H9 (cell line): ENCODE measurements around the gene AP1B1. TPM values are rescaled to one million over a fixed set of nuclear protein-coding genes. Genes with fewer than 3 reads are reported as not detected.

Source experiments
- DNase-seq: peaks from one replicate; pipeline ENCODE4 v3.0.0-alpha.2; 2017
- H2AFZ ChIP-seq: one replicate; pipeline ENCODE4 v1.6.1; 2013; ENCODE audit warnings: mild to moderate bottlenecking, low read length, control low read depth, moderate library complexity
- H2AK5ac ChIP-seq: 2 replicates; pipeline ENCODE4 v1.6.1; 2013; ENCODE audit warnings: low read length, control low read depth, mixed read lengths; ENCODE audit not compliant: insufficient read length
- H2BK120ac ChIP-seq: one replicate; pipeline ENCODE4 v1.6.1; 2013; ENCODE audit warnings: low read depth, mild to moderate bottlenecking, low read length, control low read depth, inconsistent platforms; ENCODE audit not compliant: poor library complexity, severe bottlenecking
- H2BK12ac ChIP-seq: 2 replicates; pipeline ENCODE4 v1.6.1; 2013; ENCODE audit warnings: low read length, control low read depth, mixed read lengths, low read depth; ENCODE audit not compliant: insufficient read length
- H2BK15ac ChIP-seq: 2 replicates; pipeline ENCODE4 v1.6.1; 2013; ENCODE audit warnings: low read depth, low read length, control low read depth
- H2BK20ac ChIP-seq: one replicate; pipeline ENCODE4 v1.6.1; 2013; ENCODE audit warnings: low read depth, mild to moderate bottlenecking, low read length, control low read depth, inconsistent platforms; ENCODE audit not compliant: poor library complexity, severe bottlenecking
- H2BK5ac ChIP-seq: 2 replicates; pipeline ENCODE4 v1.6.1; 2013; ENCODE audit warnings: low read length, control low read depth, mixed read lengths; ENCODE audit not compliant: insufficient read length
- H3K14ac ChIP-seq: 2 replicates; pipeline ENCODE4 v1.6.1; 2013; ENCODE audit warnings: low read length, control low read depth; ENCODE audit not compliant: insufficient read depth
- H3K18ac ChIP-seq: 2 replicates; pipeline ENCODE4 v1.6.1; 2013; ENCODE audit warnings: low read depth, mild to moderate bottlenecking, mixed read lengths, low read length, control low read depth; ENCODE audit not compliant: insufficient read length
- H3K23ac ChIP-seq: 2 replicates; pipeline ENCODE4 v1.6.1; 2013; ENCODE audit warnings: low read length, control low read depth, mixed read lengths, low read depth; ENCODE audit not compliant: insufficient read length
- H3K23me2 ChIP-seq: 2 replicates; pipeline ENCODE4 v1.6.1; 2013; ENCODE audit warnings: low read depth, mild to moderate bottlenecking, mixed read lengths, low read length, control low read depth; ENCODE audit not compliant: insufficient read length, poor library complexity, severe bottlenecking
- H3K27ac ChIP-seq: 2 replicates; pipeline ENCODE4 v1.5.1; 2013; ENCODE audit warnings: low read length, control low read depth, mixed read lengths, low read depth; ENCODE audit not compliant: insufficient read length
- H3K27me3 ChIP-seq: 2 replicates; pipeline ENCODE4 v1.6.1; 2013; ENCODE audit warnings: low read length, control low read depth, inconsistent platforms; ENCODE audit not compliant: insufficient read depth
- H3K4ac ChIP-seq: 2 replicates; pipeline ENCODE4 v1.6.1; 2013; ENCODE audit warnings: low read depth, mild to moderate bottlenecking, control low read depth, inconsistent platforms, low read length, moderate library complexity
- H3K4me1 ChIP-seq: 2 replicates; pipeline ENCODE4 v1.6.1; 2013; ENCODE audit warnings: low read length, control low read depth, inconsistent platforms; ENCODE audit not compliant: insufficient read depth
- H3K4me2 ChIP-seq: 2 replicates; pipeline ENCODE4 v1.6.1; 2013; ENCODE audit warnings: low read length, control low read depth, mixed read lengths; ENCODE audit not compliant: insufficient read length, insufficient read depth
- H3K56ac ChIP-seq: 2 replicates; pipeline ENCODE4 v1.6.1; 2013; ENCODE audit warnings: low read depth, mild to moderate bottlenecking, mixed read lengths, low read length, control low read depth; ENCODE audit not compliant: insufficient read length
- H3K79me1 ChIP-seq: 2 replicates; pipeline ENCODE4 v1.6.1; 2013; ENCODE audit warnings: low read depth, mild to moderate bottlenecking, moderate library complexity, low read length, control low read depth, inconsistent platforms; ENCODE audit not compliant: insufficient read depth, poor library complexity, severe bottlenecking
- H3K79me2 ChIP-seq: 2 replicates; pipeline ENCODE4 v1.6.1; 2013; ENCODE audit warnings: low read length, control low read depth, inconsistent platforms; ENCODE audit not compliant: insufficient read depth
- H3K9ac ChIP-seq: 2 replicates; pipeline ENCODE4 v1.6.1; 2013; ENCODE audit warnings: low read length, control low read depth, mixed read lengths; ENCODE audit not compliant: insufficient read length; ENCODE audit errors: extremely low read depth
- H3K9me3 ChIP-seq: one replicate; pipeline ENCODE4 v1.6.1; 2013; ENCODE audit warnings: low read depth, low read length, inconsistent platforms; ENCODE audit not compliant: control insufficient read depth
- H3T11ph ChIP-seq: one replicate; pipeline ENCODE4 v1.6.1; 2013; ENCODE audit warnings: mild to moderate bottlenecking, low read length, control low read depth, inconsistent platforms
- H4K20me1 ChIP-seq: one replicate; pipeline ENCODE4 v1.6.1; 2013; ENCODE audit not compliant: control insufficient read depth, insufficient read length, insufficient read depth
- H4K5ac ChIP-seq: 2 replicates; pipeline ENCODE4 v1.6.1; 2013; ENCODE audit warnings: low read depth, mild to moderate bottlenecking, mixed read lengths, low read length, control low read depth; ENCODE audit not compliant: insufficient read length
- H4K8ac ChIP-seq: replicated peaks from 2 replicates; pipeline ENCODE4 v1.6.1; 2013; ENCODE audit warnings: low read length, control low read depth, mixed read lengths, low read depth; ENCODE audit not compliant: insufficient read length
- H4K91ac ChIP-seq: 2 replicates; pipeline ENCODE4 v1.6.1; 2013; ENCODE audit warnings: low read depth, mild to moderate bottlenecking, moderate library complexity, mixed read lengths, low read length, control low read depth; ENCODE audit not compliant: insufficient read length
- H3K27ac Mint-ChIP-seq, 3 experiments: 2 replicates in 2 of 3; 3 replicates in 1 of 3; pipeline ENCODE4 v1.8.0; 2020 to 2021; ENCODE audit warnings: mixed read lengths in 3 of 3, mild to moderate bottlenecking in 1 of 3, moderate library complexity in 1 of 3
- H3K27me3 Mint-ChIP-seq: 2 replicates; pipeline ENCODE4 v1.8.0; 2021; ENCODE audit warnings: low read depth, mild to moderate bottlenecking, moderate library complexity, mixed read lengths
- H3K36me3 Mint-ChIP-seq, 3 experiments: 2 replicates in 2 of 3; 3 replicates in 1 of 3; pipeline ENCODE4 v1.8.0; 2020 to 2021; ENCODE audit warnings: low read depth in 3 of 3, mixed read lengths in 3 of 3; ENCODE audit not compliant: insufficient read depth in 1 of 3
- H3K4me1 Mint-ChIP-seq, 2 experiments: 2 replicates each; pipeline ENCODE4 v1.8.0; 2020; ENCODE audit warnings: mixed read lengths in 2 of 2
- H3K4me3 Mint-ChIP-seq, 2 experiments: 2 replicates in 1 of 2; 3 replicates in 1 of 2; pipeline ENCODE4 v1.8.0; 2020 to 2021; ENCODE audit warnings: mild to moderate bottlenecking in 2 of 2, mixed read lengths in 2 of 2, moderate library complexity in 1 of 2
- H3K9me3 Mint-ChIP-seq, 2 experiments: 2 replicates in 1 of 2; 3 replicates in 1 of 2; pipeline ENCODE4 v1.8.0; 2020; ENCODE audit warnings: mild to moderate bottlenecking in 2 of 2, mixed read lengths in 2 of 2, moderate library complexity in 1 of 2
- WGBS: extraction: QIAGEN DNeasy Blood & Tissue Kit; methylation state at CpG from one replicate; pipeline ENCODE4 v1.1.7; 2013; ENCODE audit warnings: missing lambda C conversion rate, low lambda C conversion rate, mixed read lengths; ENCODE audit not compliant: insufficient read length; ENCODE audit errors: extremely low coverage; 5-methylcytosine and 5-hydroxymethylcytosine counted together
- total RNA-seq: library from RNA; stranded (reverse); gene quantifications from 2 replicates; pipeline ENCODE4 v1.2.1, GENCODE V29; 2021
- TF ChIP-seq, protein P1 (sequence below): fragments of 200-600 bp; sonication (generic); conservative IDR thresholded peaks from 3 replicates; pipeline ENCODE4 v1.8.0; 2021; ENCODE audit warnings: antibody characterized with exemption, mild to moderate bottlenecking

AP1B1 gene
- total RNA-seq, 1 experiment from 2014 or later: 64.0 TPM

DNA sequence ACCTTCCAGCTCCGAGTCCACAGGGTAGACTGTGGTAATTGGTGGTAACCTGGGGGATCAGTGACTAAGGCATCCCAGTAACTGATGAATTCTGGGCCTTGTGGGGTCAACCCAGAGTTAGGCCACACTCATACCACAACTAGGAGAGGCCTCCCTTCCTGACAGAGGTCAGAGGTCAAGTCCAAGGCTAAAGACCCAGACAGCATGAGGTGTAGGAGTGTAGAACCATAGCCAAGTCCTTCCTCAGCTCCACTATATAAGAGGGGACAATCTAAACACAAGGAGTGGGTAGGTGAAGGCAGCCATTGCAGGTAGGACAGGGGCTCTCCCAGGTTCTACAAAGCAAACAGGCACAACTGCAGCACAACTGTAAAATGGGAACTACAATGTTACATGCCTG lies 4.6 kb downstream of the AP1B1 start:
- Histone ChIP-seq H4K8ac (no peak overlapping the region), H3T11ph (no peak overlapping the region), H3K56ac (no peak overlapping the region), H3K23me2 (peaks cover 7% of the 10 kb centered on the region), H3K27me3 (no peaks in the 10 kb centered on the region), H3K79me1 (no peaks in the 10 kb centered on the region), H3K27ac (no peak overlapping the region), H4K20me1 (no peaks in the 10 kb centered on the region), H2BK20ac (no peak overlapping the region), H2AFZ (no peak overlapping the region), H2BK15ac (no peak overlapping the region), H3K4me2 (no peak overlapping the region), H2BK120ac (no peak overlapping the region), H3K23ac (no peak overlapping the region), H4K5ac (no peak overlapping the region), H2BK5ac (no peak overlapping the region), H2BK12ac (no peak overlapping the region), H3K18ac (no peak overlapping the region), H3K4me1 (no peaks in the 10 kb centered on the region), H3K9me3 (no peaks in the 10 kb centered on the region), H3K9ac (no peak overlapping the region), H3K14ac (no peak overlapping the region), H3K79me2 (peaks cover 4% of the 10 kb centered on the region), H2AK5ac (no peak overlapping the region), H4K91ac (no peak overlapping the region), H3K4ac (no peak overlapping the region)
- Mint-ChIP-seq H3K9me3 (no peaks in the 10 kb centered on the region), H3K4me3 (no peak overlapping the region), H3K27me3 (no peaks in the 10 kb centered on the region), H3K27ac (no peak overlapping the region; a peak in 1 of 7 replicates), H3K36me3 (peaks cover 0 to 9% (median 2%) of the 10 kb centered on the region in 3 experiments; a peak in 4 of 7 replicates), H3K4me1 (peaks cover 7 to 11% of the 10 kb centered on the region in 2 experiments)
- TF ChIP-seq, protein P1, sequence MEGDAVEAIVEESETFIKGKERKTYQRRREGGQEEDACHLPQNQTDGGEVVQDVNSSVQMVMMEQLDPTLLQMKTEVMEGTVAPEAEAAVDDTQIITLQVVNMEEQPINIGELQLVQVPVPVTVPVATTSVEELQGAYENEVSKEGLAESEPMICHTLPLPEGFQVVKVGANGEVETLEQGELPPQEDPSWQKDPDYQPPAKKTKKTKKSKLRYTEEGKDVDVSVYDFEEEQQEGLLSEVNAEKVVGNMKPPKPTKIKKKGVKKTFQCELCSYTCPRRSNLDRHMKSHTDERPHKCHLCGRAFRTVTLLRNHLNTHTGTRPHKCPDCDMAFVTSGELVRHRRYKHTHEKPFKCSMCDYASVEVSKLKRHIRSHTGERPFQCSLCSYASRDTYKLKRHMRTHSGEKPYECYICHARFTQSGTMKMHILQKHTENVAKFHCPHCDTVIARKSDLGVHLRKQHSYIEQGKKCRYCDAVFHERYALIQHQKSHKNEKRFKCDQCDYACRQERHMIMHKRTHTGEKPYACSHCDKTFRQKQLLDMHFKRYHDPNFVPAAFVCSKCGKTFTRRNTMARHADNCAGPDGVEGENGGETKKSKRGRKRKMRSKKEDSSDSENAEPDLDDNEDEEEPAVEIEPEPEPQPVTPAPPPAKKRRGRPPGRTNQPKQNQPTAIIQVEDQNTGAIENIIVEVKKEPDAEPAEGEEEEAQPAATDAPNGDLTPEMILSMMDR: no peak
- no CpG with 5 or more reads among the region's 1 CpG for WGBS
- no peak for DNase-seq
